Ishikawa (cell line): ENCODE data around the gene CFL2.

Experiments
- CEBPB ChIP-seq: IDR thresholded peaks from 2 replicates; pipeline ENCODE4 v1.6.1; 2012
- CREB1 ChIP-seq: IDR thresholded peaks from 2 replicates; pipeline ENCODE4 v1.6.1; 2012; ENCODE audit warnings: low read depth
- EGR1 ChIP-seq: IDR thresholded peaks from 2 replicates; pipeline ENCODE4 v1.6.1; 2012
- EP300 ChIP-seq: IDR thresholded peaks from 2 replicates; pipeline ENCODE4 v1.6.1; 2012; ENCODE audit warnings: borderline replicate concordance
- FOXM1 ChIP-seq: IDR thresholded peaks from 2 replicates; pipeline ENCODE4 v1.6.1; 2012; ENCODE audit warnings: low read depth, borderline replicate concordance
- NFIC ChIP-seq: IDR thresholded peaks from 2 replicates; pipeline ENCODE4 v1.6.1; 2012
- RAD21 ChIP-seq: IDR thresholded peaks from 2 replicates; pipeline ENCODE4 v1.6.1; 2012; ENCODE audit warnings: low read depth
- TAF1 ChIP-seq: IDR thresholded peaks from 2 replicates; pipeline ENCODE4 v1.6.1; 2012; ENCODE audit warnings: low read depth, mild to moderate bottlenecking
- TCF12 ChIP-seq: IDR thresholded peaks from 2 replicates; pipeline ENCODE4 v1.6.1; 2012; ENCODE audit warnings: low read depth
- TEAD4 ChIP-seq: IDR thresholded peaks from 2 replicates; pipeline ENCODE4 v1.6.1; 2012
- YY1 ChIP-seq: IDR thresholded peaks from 2 replicates; pipeline ENCODE4 v1.6.1; 2012; ENCODE audit warnings: low read depth
- ZBTB7A ChIP-seq: IDR thresholded peaks from 2 replicates; pipeline ENCODE4 v1.6.1; 2012; ENCODE audit warnings: low read depth
- TF ChIP-seq, protein P1 (sequence below): IDR thresholded peaks from 2 replicates; pipeline ENCODE4 v1.6.1; 2012
- TF ChIP-seq, protein P2 (sequence below): IDR thresholded peaks from 2 replicates; pipeline ENCODE4 v1.6.1; 2012
- TF ChIP-seq, protein P3 (sequence below): IDR thresholded peaks from 2 replicates; pipeline ENCODE4 v1.6.1; 2012; ENCODE audit warnings: low read depth, mild to moderate bottlenecking

CFL2 gene

DNA sequence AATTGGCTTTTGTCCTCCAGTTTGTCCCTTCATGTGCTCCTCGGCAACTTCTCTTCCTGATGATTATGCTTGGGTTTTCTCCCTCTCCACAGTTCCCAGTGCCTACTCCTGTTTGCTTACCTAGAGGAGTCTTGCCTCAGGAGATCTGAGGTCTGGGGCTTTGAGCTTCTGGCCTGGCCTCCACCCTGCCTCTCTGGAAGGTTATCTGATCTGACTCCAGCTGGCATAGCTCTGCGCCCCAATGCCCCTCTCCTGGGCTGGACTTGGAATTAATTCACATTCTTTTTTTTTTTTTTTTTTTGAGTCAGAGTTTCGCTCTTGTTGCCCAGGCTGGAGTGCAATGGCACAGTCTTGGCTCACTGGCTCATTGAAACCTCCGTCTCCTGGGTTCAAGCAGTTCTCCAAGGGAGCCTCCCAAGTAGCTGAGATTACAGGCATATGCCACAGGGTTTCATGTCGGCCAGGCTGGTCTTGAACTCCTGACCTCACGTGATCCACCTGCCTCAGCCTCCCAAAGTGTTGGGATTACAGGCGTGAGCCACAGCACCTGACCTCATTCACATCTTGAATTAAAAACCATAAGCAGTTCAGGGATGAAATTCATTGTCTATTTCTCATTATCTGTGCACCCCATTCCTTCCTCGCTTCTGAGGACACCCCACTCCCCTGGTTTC is 33.5 kb downstream of the CFL2 start:
- no peak for TF ChIP-seq ZBTB7A
- no peak for TF ChIP-seq EP300

DNA sequence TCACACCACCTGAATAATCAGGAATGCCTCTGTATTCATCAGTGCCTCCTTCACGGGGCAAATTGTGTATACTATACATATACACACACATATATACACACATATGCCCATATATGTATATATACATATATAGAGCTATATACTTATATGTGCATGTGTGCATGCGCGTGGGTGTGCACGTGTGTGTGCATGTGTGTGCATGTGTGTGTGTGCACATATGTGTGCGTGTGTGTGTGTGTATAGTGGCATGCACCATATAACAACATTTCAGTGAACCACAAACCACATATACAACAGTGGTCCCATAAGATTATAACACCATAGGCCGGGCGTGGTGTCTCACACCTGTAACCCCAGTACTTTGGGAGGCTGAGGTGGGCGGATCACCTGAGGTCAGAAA is 35.7 kb downstream of the CFL2 start:
- TF ChIP-seq, protein P1, sequence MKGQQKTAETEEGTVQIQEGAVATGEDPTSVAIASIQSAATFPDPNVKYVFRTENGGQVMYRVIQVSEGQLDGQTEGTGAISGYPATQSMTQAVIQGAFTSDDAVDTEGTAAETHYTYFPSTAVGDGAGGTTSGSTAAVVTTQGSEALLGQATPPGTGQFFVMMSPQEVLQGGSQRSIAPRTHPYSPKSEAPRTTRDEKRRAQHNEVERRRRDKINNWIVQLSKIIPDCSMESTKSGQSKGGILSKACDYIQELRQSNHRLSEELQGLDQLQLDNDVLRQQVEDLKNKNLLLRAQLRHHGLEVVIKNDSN: no peak
- TF ChIP-seq TEAD4 (no peak), FOXM1 (no peak), TCF12 (no peak), NFIC (no peak), TAF1 (no peak), CREB1 (no peak)
- TF ChIP-seq, protein P2, sequence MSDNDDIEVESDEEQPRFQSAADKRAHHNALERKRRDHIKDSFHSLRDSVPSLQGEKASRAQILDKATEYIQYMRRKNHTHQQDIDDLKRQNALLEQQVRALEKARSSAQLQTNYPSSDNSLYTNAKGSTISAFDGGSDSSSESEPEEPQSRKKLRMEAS: no peak
- TF ChIP-seq, protein P3, sequence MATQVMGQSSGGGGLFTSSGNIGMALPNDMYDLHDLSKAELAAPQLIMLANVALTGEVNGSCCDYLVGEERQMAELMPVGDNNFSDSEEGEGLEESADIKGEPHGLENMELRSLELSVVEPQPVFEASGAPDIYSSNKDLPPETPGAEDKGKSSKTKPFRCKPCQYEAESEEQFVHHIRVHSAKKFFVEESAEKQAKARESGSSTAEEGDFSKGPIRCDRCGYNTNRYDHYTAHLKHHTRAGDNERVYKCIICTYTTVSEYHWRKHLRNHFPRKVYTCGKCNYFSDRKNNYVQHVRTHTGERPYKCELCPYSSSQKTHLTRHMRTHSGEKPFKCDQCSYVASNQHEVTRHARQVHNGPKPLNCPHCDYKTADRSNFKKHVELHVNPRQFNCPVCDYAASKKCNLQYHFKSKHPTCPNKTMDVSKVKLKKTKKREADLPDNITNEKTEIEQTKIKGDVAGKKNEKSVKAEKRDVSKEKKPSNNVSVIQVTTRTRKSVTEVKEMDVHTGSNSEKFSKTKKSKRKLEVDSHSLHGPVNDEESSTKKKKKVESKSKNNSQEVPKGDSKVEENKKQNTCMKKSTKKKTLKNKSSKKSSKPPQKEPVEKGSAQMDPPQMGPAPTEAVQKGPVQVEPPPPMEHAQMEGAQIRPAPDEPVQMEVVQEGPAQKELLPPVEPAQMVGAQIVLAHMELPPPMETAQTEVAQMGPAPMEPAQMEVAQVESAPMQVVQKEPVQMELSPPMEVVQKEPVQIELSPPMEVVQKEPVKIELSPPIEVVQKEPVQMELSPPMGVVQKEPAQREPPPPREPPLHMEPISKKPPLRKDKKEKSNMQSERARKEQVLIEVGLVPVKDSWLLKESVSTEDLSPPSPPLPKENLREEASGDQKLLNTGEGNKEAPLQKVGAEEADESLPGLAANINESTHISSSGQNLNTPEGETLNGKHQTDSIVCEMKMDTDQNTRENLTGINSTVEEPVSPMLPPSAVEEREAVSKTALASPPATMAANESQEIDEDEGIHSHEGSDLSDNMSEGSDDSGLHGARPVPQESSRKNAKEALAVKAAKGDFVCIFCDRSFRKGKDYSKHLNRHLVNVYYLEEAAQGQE: no peak

DNA sequence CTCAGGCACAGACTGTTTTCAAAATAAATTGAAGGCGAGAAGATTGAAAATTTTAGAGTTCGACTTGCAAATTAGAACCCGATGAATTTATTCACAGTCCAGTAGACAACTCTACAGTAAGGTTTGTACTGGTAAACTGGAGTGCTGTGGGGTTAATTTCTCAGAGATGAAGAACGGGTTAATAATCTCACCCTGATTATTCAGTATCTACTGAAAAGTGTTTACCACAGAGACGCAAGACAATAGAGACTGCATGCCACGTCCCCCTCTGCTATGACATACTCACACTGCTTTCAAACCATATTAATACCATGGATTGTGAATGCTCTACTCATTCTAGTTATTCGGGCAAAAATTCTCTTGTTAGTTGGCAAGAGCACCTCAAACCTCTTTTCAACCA is 36.1 kb downstream of the CFL2 start:
- TF ChIP-seq, protein P1: no peak
- no peak for TF ChIP-seq TCF12
- TF ChIP-seq EGR1: no peak
- TF ChIP-seq, protein P3: no peak
- TF ChIP-seq NFIC: no peak
- TF ChIP-seq, protein P2: no peak; the same call in 1 of the 2 replicates
- no peak for TF ChIP-seq YY1
- no peak for TF ChIP-seq CREB1
- TF ChIP-seq TAF1: no peak

DNA sequence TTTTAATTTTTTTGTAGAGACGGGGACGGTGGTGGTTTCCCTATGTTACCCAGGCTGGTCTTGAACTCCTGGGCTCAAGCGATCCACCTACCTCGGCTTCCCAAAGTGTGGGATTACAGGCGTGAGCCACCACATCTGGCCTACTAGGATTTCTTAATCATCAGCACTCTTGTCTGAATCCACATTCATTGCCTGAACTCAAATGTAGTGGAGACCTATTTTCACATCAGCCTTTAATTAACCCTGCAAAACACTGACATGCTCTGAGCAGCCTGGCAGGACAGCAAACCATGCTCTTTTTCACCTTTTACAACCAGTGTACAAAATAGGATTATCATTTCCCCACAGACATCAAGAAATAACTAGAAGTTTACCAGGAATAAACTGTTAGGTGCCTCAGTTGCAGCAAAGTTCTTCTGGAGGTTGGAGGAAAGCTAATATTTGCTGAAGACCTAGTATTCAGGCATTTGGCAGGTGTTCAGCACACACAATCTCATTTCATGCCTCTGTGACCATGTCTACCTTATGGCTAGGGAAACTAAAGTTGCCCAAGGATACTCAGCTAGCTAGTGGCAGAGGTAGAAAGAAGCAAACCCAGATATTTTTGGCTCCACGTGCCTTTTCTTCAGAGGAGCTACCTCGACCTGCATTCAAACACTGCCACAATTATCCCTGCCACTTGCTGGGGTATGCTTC is 37.7 kb downstream of the CFL2 start:
- TF ChIP-seq NFIC (peak; percentile 45; the same call in 1 of the 2 replicates), CEBPB (no peak), EGR1 (no peak)

DNA sequence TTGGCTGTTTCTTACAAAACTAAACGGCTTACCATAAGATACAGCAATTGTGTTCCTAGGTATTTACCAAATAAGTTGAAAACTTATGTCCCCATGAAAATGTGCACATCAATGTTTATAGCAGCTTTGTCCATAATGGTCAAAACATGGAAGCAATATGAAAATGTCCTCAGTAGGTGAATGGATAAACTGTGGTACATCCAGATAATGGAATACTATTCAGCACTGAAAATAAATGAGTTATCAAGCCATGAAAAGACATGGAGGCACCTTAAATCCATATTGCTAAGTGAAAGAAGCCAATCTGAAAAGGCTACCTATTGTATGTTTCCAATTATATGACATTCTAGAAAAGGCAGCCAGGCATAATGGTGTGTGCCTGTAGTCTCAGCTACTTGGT is 40.7 kb downstream of the CFL2 start:
- TF ChIP-seq TAF1 (no peak), FOXM1 (no peak), TEAD4 (no peak), CREB1 (no peak), NFIC (no peak), YY1 (no peak), TCF12 (no peak), CEBPB (no peak), EP300 (no peak), EGR1 (no peak), RAD21 (no peak)
- TF ChIP-seq, protein P2: no peak
- TF ChIP-seq, protein P1: no peak

DNA sequence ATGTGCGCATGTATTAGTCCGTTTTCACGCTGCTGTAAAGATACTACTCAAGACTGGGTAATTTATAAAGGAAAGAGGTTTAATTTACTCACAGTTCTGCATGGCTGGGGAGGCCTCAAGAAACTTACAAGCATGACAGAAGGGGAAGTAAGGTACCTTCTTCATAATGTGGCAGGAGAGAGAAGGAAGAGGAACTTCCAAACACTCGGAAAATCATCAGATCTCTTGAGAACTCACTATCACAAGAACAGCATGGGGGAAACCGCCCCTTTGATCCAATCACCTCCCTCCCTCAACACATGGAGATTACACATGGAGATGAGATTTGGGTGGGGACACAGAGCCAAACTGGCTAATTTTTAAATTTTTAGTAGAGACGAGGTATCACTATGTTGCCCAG is 42.7 kb downstream of the CFL2 start:
- no peak for TF ChIP-seq RAD21
- no peak for TF ChIP-seq ZBTB7A
- no peak for TF ChIP-seq TCF12
- no peak for TF ChIP-seq FOXM1
